DOHH2 (cell line): ENCODE results near the gene HABP2.

ENCODE experiments used
- H3F3A ChIP-seq: fragments of 200-600 bp; sonication (generic), shearing (Covaris generic); 2 replicates; pipeline ENCODE4 v1.6.0; 2016; ENCODE audit warnings: antibody characterized with exemption, mild to moderate bottlenecking; ENCODE audit not compliant: control insufficient read depth, insufficient read depth
- H3K27ac ChIP-seq: fragments of 200-600 bp; sonication (generic); 2 replicates; pipeline ENCODE4 v1.5.1; 2014; ENCODE audit warnings: low read depth, mild to moderate bottlenecking, low read length, moderate library complexity
- H3K27me3 ChIP-seq: fragments of 200-600 bp; sonication (generic); 2 replicates; pipeline ENCODE4 v1.6.1; 2014; ENCODE audit warnings: mild to moderate bottlenecking, low read length, mixed read lengths; ENCODE audit not compliant: control insufficient read depth
- H3K36me3 ChIP-seq: fragments of 200-600 bp; sonication (generic); 2 replicates; pipeline ENCODE4 v1.6.1; 2014; ENCODE audit warnings: mild to moderate bottlenecking, low read length, moderate library complexity, mixed read lengths; ENCODE audit not compliant: control insufficient read depth
- H3K4me1 ChIP-seq: fragments of 200-600 bp; sonication (generic); 2 replicates; pipeline ENCODE4 v1.6.1; 2014; ENCODE audit warnings: mild to moderate bottlenecking, low read length, mixed read lengths; ENCODE audit not compliant: control insufficient read depth
- H3K4me2 ChIP-seq: fragments of 200-600 bp; sonication (generic); 2 replicates; pipeline ENCODE4 v1.6.0; 2014; ENCODE audit warnings: mild to moderate bottlenecking, low read length, moderate library complexity
- H3K4me3 ChIP-seq: fragments of 200-600 bp; sonication (generic); 2 replicates; pipeline ENCODE4 v1.5.1; 2014; ENCODE audit warnings: mild to moderate bottlenecking, low read length, mixed read lengths
- H3K79me2 ChIP-seq: fragments of 200-600 bp; sonication (generic); 2 replicates; pipeline ENCODE4 v1.6.1; 2014; ENCODE audit warnings: mild to moderate bottlenecking, low read length, mixed read lengths; ENCODE audit not compliant: control insufficient read depth
- H3K9me2 ChIP-seq: fragments of 200-600 bp; sonication (generic); replicated peaks from 2 replicates; pipeline ENCODE4 v1.6.1; 2014; ENCODE audit warnings: mild to moderate bottlenecking, low read length, mixed read lengths; ENCODE audit not compliant: control insufficient read depth
- H3K9me3 ChIP-seq: fragments of 200-600 bp; sonication (generic); 2 replicates; pipeline ENCODE4 v1.6.1; 2014; ENCODE audit warnings: antibody characterized with exemption, low read length, mixed read lengths; ENCODE audit not compliant: control insufficient read depth, insufficient read depth
- H4K20me1 ChIP-seq: fragments of 200-600 bp; sonication (generic); 2 replicates; pipeline ENCODE4 v1.6.0; 2014; ENCODE audit warnings: low read depth, mild to moderate bottlenecking, antibody characterized with exemption, low read length, moderate library complexity; ENCODE audit not compliant: control insufficient read depth, insufficient read depth
- EZH2phosphoT487 ChIP-seq: fragments of 200-600 bp; sonication (generic); IDR thresholded peaks from 2 replicates; pipeline ENCODE4 v1.6.1; 2017; ENCODE audit warnings: borderline replicate concordance, mild to moderate bottlenecking, antibody characterized with exemption, low read length, moderate library complexity, mixed read lengths
- TF ChIP-seq, protein P1 (sequence below): fragments of 200-600 bp; sonication (generic); IDR thresholded peaks from one replicate; pipeline ENCODE4 v1.5.1; 2014; ENCODE audit warnings: antibody characterized with exemption, mild to moderate bottlenecking, low read depth, low read length; ENCODE audit not compliant: poor library complexity, severe bottlenecking

Gene HABP2

GRCh38 chr10:113528876-113529275 lies 24.0 kb upstream of the HABP2 start:
- Histone ChIP-seq H3K36me3 (no peaks in the 10 kb centered on the region), H3K27ac (no peak overlapping the region), H3K27me3 (no peaks in the 10 kb centered on the region), H3K79me2 (no peaks in the 10 kb centered on the region), H3K4me1 (no peaks in the 10 kb centered on the region), H3K4me2 (no peak overlapping the region), H4K20me1 (no peaks in the 10 kb centered on the region; the same call in 1 of the 2 replicates), H3K9me2 (no peaks in the 10 kb centered on the region), H3K9me3 (no peaks in the 10 kb centered on the region), H3K4me3 (no peak overlapping the region), H3F3A (no peaks in the 10 kb centered on the region)
- TF ChIP-seq, protein P1, sequence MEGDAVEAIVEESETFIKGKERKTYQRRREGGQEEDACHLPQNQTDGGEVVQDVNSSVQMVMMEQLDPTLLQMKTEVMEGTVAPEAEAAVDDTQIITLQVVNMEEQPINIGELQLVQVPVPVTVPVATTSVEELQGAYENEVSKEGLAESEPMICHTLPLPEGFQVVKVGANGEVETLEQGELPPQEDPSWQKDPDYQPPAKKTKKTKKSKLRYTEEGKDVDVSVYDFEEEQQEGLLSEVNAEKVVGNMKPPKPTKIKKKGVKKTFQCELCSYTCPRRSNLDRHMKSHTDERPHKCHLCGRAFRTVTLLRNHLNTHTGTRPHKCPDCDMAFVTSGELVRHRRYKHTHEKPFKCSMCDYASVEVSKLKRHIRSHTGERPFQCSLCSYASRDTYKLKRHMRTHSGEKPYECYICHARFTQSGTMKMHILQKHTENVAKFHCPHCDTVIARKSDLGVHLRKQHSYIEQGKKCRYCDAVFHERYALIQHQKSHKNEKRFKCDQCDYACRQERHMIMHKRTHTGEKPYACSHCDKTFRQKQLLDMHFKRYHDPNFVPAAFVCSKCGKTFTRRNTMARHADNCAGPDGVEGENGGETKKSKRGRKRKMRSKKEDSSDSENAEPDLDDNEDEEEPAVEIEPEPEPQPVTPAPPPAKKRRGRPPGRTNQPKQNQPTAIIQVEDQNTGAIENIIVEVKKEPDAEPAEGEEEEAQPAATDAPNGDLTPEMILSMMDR = no peak
- TF ChIP-seq EZH2phosphoT487 = no peak

- Histone ChIP-seq H3K4me2 (no peak overlapping the region), H3K79me2 (no peaks in the 10 kb centered on the region), H3K9me3 (no peaks in the 10 kb centered on the region), H3K27me3 (no peaks in the 10 kb centered on the region), H3K4me1 (no peaks in the 10 kb centered on the region), H3K36me3 (no peaks in the 10 kb centered on the region), H3K27ac (no peak overlapping the region), H4K20me1 (no peaks in the 10 kb centered on the region; the same call in 1 of the 2 replicates), H3K9me2 (no peaks in the 10 kb centered on the region), H3F3A (no peaks in the 10 kb centered on the region), H3K4me3 (no peak overlapping the region)
- TF ChIP-seq EZH2phosphoT487 = no peak
- TF ChIP-seq, protein P1 = no peak
Measured at GRCh38 chr10:113529575-113529974, 23.3 kb upstream of the HABP2 start.

DNA sequence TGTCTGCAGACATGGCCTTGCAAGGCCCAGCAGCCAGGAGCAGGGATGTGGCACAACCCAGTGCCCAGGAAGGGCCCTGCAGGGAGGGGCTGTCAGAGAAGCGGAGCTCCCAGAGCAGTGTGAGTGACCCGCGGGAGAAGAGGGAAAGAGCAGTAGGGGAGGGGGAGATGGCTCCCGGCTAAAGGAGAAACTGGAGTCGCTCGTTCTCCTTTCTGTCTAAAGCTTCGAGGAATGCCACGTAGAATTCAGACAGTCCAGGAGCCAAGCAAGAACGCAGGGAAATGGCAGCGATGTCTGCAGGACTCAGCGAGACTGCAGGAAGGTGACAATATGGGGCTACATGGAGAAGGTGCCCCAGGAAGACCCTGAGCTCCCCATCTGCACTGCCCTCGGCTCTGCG lies 22.4 kb upstream of the HABP2 start:
- no peaks in the 10 kb centered on the region for H3K79me2 ChIP-seq
- no peaks in the 10 kb centered on the region for H3K9me3 ChIP-seq
- H4K20me1 ChIP-seq = no peaks in the 10 kb centered on the region; the same call in 1 of the 2 replicates
- no peaks in the 10 kb centered on the region for H3F3A ChIP-seq
- H3K36me3 ChIP-seq = no peaks in the 10 kb centered on the region
- H3K4me3 ChIP-seq = no peak overlapping the region
- TF ChIP-seq, protein P1 = no peak
- TF ChIP-seq EZH2phosphoT487 = no peak
- H3K4me1 ChIP-seq = no peaks in the 10 kb centered on the region
- no peaks in the 10 kb centered on the region for H3K9me2 ChIP-seq
- H3K27ac ChIP-seq = no peak overlapping the region
- no peaks in the 10 kb centered on the region for H3K27me3 ChIP-seq
- no peak overlapping the region for H3K4me2 ChIP-seq

GRCh38 chr10:113532724-113533123 lies 20.1 kb upstream of the HABP2 start:
- no peaks in the 10 kb centered on the region for H3K27me3 ChIP-seq
- H3K36me3 ChIP-seq = no peaks in the 10 kb centered on the region
- no peak overlapping the region for H3K4me2 ChIP-seq
- H3K4me3 ChIP-seq = no peak overlapping the region
- no peaks in the 10 kb centered on the region; the same call in 1 of the 2 replicates for H4K20me1 ChIP-seq
- no peak for TF ChIP-seq EZH2phosphoT487
- TF ChIP-seq, protein P1 = no peak
- H3K9me3 ChIP-seq = no peaks in the 10 kb centered on the region
- no peaks in the 10 kb centered on the region for H3K79me2 ChIP-seq
- H3K4me1 ChIP-seq = no peaks in the 10 kb centered on the region
- no peaks in the 10 kb centered on the region for H3F3A ChIP-seq
- no peak overlapping the region for H3K27ac ChIP-seq
- H3K9me2 ChIP-seq = no peaks in the 10 kb centered on the region
